Cardiac muscle cell (in vitro differentiated cells and primary cell): Measurements from ENCODE around the gene ACSL4. TPM values are rescaled to one million over a fixed set of nuclear protein-coding genes. Genes with fewer than 3 reads are reported as not detected.

Source experiments
- polyA plus RNA-seq: library from polyadenylated mRNA; unstranded; fragments of >200 nt; fragmentation: Nextera tagmentation; extraction: Ambion mirVana; gene quantifications from 2 replicates; pipeline ENCODE4 v1.2.1, GENCODE V29; 2016
- total RNA-seq: library from RNA; depleted of rRNA; stranded (reverse); fragments of >200 nt; gene quantifications from 2 replicates; pipeline ENCODE4 v1.2.3, GENCODE V29; 2016

The ACSL4 gene
- total and polyA plus RNA-seq, 2 experiments from 2014 or later, result 25.5 to 32.7 TPM

Other genes starting within 250 kb of the ACSL4 start
- gene NXT2, start 196.4 kb downstream of the ACSL4 start, total RNA-seq, result 4.6 and 7.3 TPM in 2 replicates
- 5.7 and 7.2 TPM in 2 replicates for gene NXT2, start 196.4 kb downstream of the ACSL4 start, polyA plus RNA-seq
- gene KCNE5, start 108.1 kb downstream of the ACSL4 start, total RNA-seq, result 0.92 and 0.99 TPM in 2 replicates
- 0.33 and 0.46 TPM in 2 replicates for gene KCNE5, start 108.1 kb downstream of the ACSL4 start, polyA plus RNA-seq